ENCODE results near the gene GCAT.

Gene GCAT

GRCh38 chr22:37811867-37812266 is 4.1 kb downstream of the GCAT start:
- no peak for DNase-seq

- DNase-seq = no peak
Observed at GRCh38 chr22:37812869-37813678, 5.3 kb downstream of the GCAT start.

DNA sequence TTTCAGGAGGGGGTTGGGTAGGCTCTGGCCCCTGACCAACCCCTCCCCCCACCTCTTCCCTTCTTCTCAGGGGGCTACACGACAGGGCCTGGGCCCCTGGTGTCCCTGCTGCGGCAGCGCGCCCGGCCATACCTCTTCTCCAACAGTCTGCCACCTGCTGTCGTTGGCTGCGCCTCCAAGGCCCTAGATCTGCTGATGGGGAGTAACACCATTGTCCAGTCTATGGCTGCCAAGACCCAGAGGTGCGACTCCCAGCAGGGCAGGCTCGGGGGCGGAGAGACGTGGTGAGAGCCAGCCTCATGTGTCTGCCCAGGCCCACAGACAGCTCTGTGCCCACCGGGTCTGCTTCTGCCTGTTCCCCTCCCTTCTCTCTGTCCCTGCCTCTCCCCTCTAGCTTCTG is 7.9 kb downstream of the GCAT start:
- DNase-seq = no peak

DNA sequence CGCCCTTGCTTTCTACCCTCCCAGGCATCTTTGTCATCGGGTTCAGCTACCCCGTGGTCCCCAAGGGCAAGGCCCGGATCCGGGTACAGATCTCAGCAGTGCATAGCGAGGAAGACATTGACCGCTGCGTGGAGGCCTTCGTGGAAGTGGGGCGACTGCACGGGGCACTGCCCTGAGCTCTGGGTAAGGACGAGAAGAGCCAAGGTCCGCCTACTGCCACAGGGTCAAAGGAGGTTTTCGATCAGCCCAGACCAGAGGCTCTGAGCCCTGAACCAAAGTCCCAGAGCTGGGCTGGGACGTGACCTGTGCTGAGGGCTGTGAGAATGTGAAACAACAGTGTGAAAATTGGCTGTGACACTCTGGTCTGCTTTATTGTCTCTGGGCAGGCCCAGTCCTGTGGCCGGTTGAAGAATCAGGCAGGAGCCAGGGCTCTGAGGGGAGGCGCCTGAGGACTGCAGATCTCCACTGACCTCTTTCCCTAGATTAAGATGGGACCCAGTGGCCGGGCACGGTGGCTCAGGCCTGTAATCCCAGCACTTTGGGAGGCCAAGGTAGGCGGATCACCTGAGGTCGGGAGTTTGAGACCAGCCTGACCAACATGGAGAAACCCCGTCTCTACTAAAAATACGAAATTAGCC is 8.9 kb downstream of the GCAT start:
- no peak for DNase-seq

GRCh38 chr22:37817705-37818408 is 10.1 kb downstream of the GCAT start:
- DNase-seq = peak; percentile 63

DNA sequence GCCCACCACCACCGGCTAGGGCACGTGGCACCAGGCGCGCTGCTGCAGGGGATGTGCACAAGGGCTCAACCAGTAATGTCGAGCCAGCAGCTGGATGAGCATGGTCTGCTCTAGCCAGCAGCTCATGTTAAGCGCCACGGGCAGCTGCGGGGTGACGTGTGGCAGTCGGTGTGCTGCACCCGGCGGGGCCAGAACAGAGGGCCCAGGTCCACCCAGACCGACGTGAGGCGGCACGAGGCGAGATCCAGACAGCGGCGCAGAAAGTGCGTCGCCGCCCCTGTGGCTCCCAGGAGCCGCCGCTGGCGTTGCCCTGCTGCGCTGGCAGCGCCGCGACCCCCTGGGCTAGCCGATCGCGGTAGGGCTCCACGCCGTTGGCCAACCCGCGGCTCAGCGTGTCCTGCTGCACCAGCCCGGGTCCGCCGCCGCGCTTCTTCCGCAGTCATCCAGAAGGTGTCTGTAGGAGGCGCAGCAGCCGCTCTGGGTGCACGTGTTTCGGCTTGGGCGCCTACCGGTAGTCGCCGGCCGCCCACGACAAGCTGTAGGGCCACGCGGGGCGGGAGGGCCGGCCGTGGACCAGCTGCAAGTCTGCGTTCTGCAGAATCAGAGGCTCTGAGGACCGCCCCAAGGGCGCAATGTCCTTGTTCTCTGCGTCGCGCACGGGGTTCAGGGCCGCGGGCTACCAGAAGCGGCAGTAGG is 10.8 kb downstream of the GCAT start:
- DNase-seq = peak; percentile 43

GRCh38 chr22:37819105-37819433 is 11.3 kb downstream of the GCAT start:
- no peak for DNase-seq

- no peak for DNase-seq
Observed at GRCh38 chr22:37820350-37820749, 12.6 kb downstream of the GCAT start.

- DNase-seq = no peak
Observed at GRCh38 chr22:37822079-37822833, 14.5 kb downstream of the GCAT start.

- no peak for DNase-seq
Observed at GRCh38 chr22:37823134-37823985, 15.6 kb downstream of the GCAT start, which contains the start of gene GALR3. TSS of gene GALR3 (plus strand) at chr22:37823382. CDS start at chr22:37823407, 25 bp downstream.

DNA sequence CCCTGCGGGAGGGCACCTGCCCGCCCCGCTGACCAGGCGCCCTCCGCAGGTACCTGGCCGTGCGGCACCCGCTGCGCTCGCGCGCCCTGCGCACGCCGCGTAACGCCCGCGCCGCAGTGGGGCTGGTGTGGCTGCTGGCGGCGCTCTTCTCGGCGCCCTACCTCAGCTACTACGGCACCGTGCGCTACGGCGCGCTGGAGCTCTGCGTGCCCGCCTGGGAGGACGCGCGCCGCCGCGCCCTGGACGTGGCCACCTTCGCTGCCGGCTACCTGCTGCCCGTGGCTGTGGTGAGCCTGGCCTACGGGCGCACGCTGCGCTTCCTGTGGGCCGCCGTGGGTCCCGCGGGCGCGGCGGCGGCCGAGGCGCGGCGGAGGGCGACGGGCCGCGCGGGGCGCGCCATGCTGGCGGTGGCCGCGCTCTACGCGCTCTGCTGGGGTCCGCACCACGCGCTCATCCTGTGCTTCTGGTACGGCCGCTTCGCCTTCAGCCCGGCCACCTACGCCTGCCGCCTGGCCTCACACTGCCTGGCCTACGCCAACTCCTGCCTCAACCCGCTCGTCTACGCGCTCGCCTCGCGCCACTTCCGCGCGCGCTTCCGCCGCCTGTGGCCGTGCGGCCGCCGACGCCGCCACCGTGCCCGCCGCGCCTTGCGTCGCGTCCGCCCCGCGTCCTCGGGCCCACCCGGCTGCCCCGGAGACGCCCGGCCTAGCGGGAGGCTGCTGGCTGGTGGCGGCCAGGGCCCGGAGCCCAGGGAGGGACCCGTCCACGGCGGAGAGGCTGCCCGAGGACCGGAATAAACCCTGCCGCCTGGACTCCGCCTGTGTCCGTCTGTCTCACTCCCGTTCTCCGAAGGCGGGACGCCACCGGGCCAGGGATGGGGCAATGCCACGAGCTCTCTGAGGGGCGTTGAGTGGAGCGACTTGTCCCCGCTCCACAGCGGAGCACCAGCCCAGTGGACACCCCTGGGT is 17.2 kb downstream of the GCAT start:
- DNase-seq = no peak

- DNase-seq = peak; percentile 41
Observed at GRCh38 chr22:37827056-37827455, 19.3 kb downstream of the GCAT start.

DNA sequence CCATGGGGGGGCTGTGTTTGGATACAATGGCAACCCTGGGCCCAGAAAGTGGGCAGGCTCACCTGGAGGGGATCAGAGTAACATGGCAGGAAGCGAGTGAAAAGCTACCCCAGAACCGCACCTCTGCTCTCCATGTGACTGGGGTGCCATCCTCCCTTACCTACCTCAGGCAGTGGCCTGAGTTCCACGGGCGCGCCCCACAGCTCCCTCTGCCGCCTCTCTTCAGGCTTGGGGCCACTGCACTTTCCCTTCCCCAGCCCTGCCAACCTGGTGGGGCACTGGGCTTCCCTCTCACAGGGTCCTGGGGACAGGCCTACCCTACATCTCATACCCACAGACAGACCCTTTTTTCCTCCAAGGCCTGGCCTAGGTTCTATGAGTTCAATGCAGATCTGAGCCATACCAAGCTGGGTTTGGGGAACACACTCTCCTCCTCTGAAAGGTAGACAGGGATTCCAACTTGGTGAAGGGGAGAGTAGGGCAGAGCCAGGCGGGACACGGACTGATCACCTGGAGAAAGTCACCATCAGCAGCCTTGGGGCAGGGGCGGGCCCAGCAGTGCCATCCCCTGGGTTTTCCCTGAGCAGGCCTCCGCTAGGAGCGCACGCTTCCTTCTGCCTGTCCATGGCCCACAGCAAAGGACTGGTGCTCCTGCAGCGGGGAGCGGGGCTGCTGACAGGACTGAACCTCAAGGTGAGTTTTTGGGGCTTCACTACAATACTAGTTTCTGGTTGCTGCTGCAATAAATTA is 22.5 kb downstream of the GCAT start:
- no peak for DNase-seq

GRCh38 chr22:37831472-37831871 is 23.7 kb downstream of the GCAT start:
- DNase-seq = no peak

- DNase-seq = no peak
Observed at GRCh38 chr22:37832022-37832857, 24.5 kb downstream of the GCAT start.

DNA sequence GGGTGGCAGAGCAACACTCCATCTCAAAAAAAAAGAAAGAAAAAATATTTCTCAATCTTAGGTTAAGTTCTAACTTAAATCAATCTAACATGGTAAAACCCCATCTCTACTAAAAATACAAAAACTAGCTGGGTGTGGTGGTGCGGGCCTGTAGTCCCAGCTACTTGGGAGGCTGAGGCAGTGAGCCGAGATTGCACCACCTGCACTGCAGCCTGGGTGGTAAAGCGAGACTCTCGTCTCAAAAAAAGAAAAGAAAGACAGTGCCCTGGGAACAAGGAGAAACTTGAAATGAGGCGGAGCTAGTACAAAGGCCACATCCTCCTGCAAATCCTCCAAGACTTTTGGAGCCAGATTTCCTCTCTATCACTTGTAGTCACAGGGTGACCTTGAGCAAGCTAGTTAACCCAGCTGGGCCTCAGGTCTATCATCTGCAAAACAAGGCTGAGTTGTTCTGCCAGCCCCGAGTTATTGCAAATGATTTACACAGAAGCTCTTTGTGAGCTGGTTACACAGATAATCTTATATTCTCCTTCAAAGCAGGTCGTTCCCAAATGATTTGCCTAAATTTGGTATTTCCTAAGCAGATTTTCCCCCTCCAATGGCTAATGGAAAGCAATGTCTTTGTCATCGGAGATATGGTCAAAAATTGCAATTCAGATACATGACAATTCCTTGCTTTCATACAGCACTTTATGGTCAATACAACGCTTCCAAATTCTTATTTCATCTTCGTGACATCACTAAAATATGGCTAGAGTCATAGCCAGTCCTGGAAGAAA is 34.5 kb downstream of the GCAT start:
- no peak for DNase-seq

DNA sequence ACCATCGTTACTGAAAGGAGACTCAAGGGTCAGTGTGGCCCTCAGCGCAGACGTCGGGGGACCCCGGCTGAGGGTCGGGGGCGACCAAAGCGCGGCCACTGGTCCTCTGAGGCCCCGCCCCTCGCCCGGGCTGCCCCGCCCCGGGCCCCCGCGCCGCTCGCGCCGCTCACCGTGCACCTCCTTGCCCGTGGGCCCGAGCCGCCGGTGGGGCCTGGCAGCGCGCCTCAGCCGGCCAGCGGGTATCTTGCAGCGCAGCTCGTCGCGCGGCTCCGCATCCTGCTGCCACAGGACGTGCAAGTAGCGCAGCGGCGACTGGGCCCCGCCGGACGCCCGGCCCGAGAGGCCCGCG is 36.0 kb downstream of the GCAT start:
- peak; percentile 38 for DNase-seq

- no peak for DNase-seq
Observed at GRCh38 chr22:37844904-37845329, 37.2 kb downstream of the GCAT start.
